Activated CD4-positive, alpha-beta T cell treated with anti-CD3 and anti-CD28 coated beads for 36 hours (primary cell): ENCODE measurements around the gene MAD2L1BP. TPM values are rescaled to one million over a fixed set of nuclear protein-coding genes. Genes with fewer than 3 reads are reported as not detected.

Experiments used
- ATAC-seq: fragments of 200-7000 bp; cut with Tn5 transposase; one replicate; pipeline ENCODE4 v1.10.0; 2021; ENCODE audit warnings: mild to moderate bottlenecking, moderate library complexity
- CTCF ChIA-PET: fragments of 350-600 bp; sonication (Branson Sonifier 250); formaldehyde crosslinking; loops from one replicate; lab custom pipeline; 2021; ENCODE audit warnings: antibody characterized with exemption; lab: Charles Lee
- POLR2A ChIA-PET: fragments of 350-600 bp; sonication (Branson Sonifier 250); formaldehyde crosslinking; loops from one replicate; lab custom pipeline; 2021; ENCODE audit warnings: antibody characterized with exemption, inconsistent platforms; lab: Charles Lee
- DNase-seq: peaks from one replicate; pipeline ENCODE4 v3.0.0-alpha.2; 2020
- H3K27ac Mint-ChIP-seq: one replicate; pipeline ENCODE4 v1.8.0; 2021; ENCODE audit warnings: mixed read lengths
- H3K27me3 Mint-ChIP-seq: one replicate; pipeline ENCODE4 v1.8.0; 2021; ENCODE audit warnings: mixed read lengths
- H3K36me3 Mint-ChIP-seq: one replicate; pipeline ENCODE4 v1.8.0; 2021; ENCODE audit warnings: low read depth, mixed read lengths
- H3K4me1 Mint-ChIP-seq: one replicate; pipeline ENCODE4 v1.8.0; 2021; ENCODE audit warnings: mixed read lengths
- H3K4me3 Mint-ChIP-seq: one replicate; pipeline ENCODE4 v1.8.0; 2021; ENCODE audit warnings: mild to moderate bottlenecking, moderate library complexity, mixed read lengths
- H3K9me3 Mint-ChIP-seq: one replicate; pipeline ENCODE4 v1.8.0; 2021; ENCODE audit warnings: low read depth, mixed read lengths
- intact Hi-C, 2 experiments: fragments of 100-400 bp; cut with DNase I in 1 of 2; cut with micrococcal nuclease in 1 of 2; formaldehyde crosslinking; loops; one replicate each; pipeline versions ENCODE4 v1.14.2 to v1.15.1; 2022 to 2024; cut with DNase I, micrococcal nuclease
- total RNA-seq, 2 experiments: library from RNA; stranded (reverse); gene quantifications; one replicate each; pipeline ENCODE4 v1.2.3, GENCODE V29; 2021

MAD2L1BP gene
- total RNA-seq, 2 experiments from 2014 or later = 35.1 to 35.3 TPM

DNA sequence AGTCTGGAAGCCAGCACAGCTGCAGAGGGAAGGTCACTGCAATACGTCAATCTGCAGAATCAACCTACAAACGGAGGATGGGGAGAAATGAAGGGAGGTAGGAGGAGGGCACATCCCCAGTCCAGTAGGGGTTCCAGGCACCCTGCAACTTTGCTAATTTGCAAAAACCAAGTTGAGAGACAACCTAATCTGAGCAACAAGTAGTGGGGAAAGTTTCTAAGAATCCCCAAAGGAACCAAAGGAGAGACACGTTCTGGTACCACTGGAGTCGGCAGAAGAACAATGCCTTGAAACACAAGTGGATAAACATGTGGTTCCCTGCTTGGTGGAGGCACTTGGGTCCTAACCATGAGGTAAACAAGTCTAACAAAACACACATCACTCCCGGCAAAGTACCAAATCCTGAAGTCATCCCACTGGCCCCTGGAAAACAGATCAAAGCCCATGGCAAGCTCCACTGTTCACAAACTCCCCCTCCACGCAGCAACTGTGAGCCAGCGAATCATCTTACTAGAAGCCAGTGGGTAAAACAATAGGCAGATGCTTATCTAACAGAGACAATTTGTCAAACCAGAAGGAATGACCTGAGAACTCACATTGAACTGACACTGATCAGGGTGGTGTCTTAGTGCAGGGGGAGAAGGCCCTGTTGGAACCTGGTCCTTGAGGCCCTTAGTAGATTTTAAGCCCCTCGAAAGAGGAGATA lies 47.2 kb downstream of the MAD2L1BP start:
- H3K9me3 Mint-ChIP-seq = no peaks in the 10 kb centered on the region
- peaks cover 34% of the 10 kb centered on the region for H3K4me1 Mint-ChIP-seq
- H3K4me3 Mint-ChIP-seq = no peak overlapping the region
- POLR2A ChIA-PET = interaction anchor here (0.5 kb wide), 1 partner anchor 22 kb away, joined by 3 read pairs; no protein-coding TSS in a partner anchor
- DNase-seq = no peak
- H3K27ac Mint-ChIP-seq = peak overlapping the region; percentile 4
- ATAC-seq = no peak
- CTCF ChIA-PET = interaction anchor here (0.5 to 2.4 kb wide), 3 partner anchors 15 to 72 kb away, joined by 3 to 9 read pairs (median 5); no protein-coding TSS in a partner anchor
- intact Hi-C loops = no loop called here
- no peaks in the 10 kb centered on the region for H3K27me3 Mint-ChIP-seq
- peaks cover 13% of the 10 kb centered on the region for H3K36me3 Mint-ChIP-seq

DNA sequence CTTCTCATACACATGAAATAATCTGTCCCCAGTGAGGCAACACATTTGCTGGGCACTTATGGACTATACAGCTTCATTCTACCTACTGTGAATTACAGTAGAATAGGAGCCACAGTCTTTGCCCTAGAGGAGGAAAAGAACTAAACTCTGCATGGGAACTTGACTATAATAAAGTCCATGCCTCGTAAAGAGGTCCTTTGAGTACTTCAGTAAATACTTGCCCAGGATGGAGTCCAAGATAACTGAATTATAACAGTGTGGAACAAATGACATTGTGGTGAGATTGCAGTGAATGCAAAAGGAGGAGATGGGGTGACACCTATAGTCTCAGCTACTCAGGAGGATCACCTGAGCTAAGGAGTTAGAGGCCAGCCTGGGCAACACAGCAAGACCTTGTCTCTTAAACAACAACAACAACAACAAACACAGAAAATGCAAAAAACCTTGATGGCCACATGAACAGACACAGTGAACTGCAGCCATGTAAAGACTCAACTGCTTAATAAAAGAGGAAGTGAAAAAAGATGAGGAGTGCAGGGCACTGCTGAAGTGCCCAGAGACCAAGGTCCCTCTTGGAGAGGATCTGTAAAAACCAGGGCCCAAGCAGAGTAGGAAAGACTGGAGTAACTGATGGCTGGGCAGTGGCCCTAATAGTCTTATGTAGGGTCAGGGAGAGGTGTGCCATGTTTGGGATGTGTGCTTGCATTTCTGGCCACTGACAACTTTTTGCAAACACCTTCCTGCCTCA lies 48.2 kb downstream of the MAD2L1BP start:
- H3K9me3 Mint-ChIP-seq = no peaks in the 10 kb centered on the region
- H3K27ac Mint-ChIP-seq = peak overlapping the region; percentile 44
- DNase-seq (no peak), ATAC-seq (no peak)
- intact Hi-C loops = no loop called here
- H3K4me1 Mint-ChIP-seq = peaks cover 40% of the 10 kb centered on the region
- ChIA-PET CTCF (interaction anchor here (1.8 kb wide), 1 partner anchor 73 kb away, joined by 5 read pairs; no protein-coding TSS in a partner anchor), POLR2A (interaction anchor here (0.5 to 0.6 kb wide), 2 partner anchors 10 to 21 kb away, joined by 3 read pairs; no protein-coding TSS in a partner anchor)
- peaks cover 10% of the 10 kb centered on the region for H3K36me3 Mint-ChIP-seq
- no peak overlapping the region for H3K4me3 Mint-ChIP-seq
- no peaks in the 10 kb centered on the region for H3K27me3 Mint-ChIP-seq

DNA sequence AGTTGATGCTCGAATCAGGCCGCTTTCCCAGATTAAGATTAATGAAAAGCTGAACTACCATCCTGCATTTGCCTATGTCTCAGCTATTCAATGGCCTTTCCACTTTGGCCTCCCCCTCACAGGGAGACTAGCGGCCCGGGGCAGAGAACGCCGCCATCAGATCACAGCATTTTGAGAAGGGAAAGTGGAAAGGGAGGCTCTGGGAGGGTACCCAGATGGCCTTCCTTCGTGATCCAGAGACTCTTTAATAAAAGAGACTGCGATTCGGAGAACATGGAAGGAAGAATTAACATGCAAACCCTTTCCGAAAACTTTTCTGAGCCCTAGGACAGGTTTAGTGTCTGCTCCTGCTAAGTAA lies 51.4 kb downstream of the MAD2L1BP start:
- H3K4me3 Mint-ChIP-seq = peak overlapping the region; percentile 90
- peaks cover 40% of the 10 kb centered on the region for H3K4me1 Mint-ChIP-seq
- ChIA-PET CTCF (interaction anchor here (1.0 to 4.4 kb wide), 4 partner anchors 9 to 19 kb away, joined by 3 to 39 read pairs (median 4); no protein-coding TSS in a partner anchor), POLR2A (no interaction called here)
- DNase-seq (no peak), ATAC-seq (peak; percentile 4)
- peaks cover 8% of the 10 kb centered on the region for H3K36me3 Mint-ChIP-seq
- H3K27me3 Mint-ChIP-seq = no peaks in the 10 kb centered on the region
- intact Hi-C loops = loop anchor here (1.0 to 5.0 kb wide), 6 partner anchors 20 to 387 kb away; partner anchors contain the start of gene MAD2L1BP (in 1 of the 2)
- H3K9me3 Mint-ChIP-seq = no peaks in the 10 kb centered on the region
- peak overlapping the region; percentile 89 for H3K27ac Mint-ChIP-seq

DNA sequence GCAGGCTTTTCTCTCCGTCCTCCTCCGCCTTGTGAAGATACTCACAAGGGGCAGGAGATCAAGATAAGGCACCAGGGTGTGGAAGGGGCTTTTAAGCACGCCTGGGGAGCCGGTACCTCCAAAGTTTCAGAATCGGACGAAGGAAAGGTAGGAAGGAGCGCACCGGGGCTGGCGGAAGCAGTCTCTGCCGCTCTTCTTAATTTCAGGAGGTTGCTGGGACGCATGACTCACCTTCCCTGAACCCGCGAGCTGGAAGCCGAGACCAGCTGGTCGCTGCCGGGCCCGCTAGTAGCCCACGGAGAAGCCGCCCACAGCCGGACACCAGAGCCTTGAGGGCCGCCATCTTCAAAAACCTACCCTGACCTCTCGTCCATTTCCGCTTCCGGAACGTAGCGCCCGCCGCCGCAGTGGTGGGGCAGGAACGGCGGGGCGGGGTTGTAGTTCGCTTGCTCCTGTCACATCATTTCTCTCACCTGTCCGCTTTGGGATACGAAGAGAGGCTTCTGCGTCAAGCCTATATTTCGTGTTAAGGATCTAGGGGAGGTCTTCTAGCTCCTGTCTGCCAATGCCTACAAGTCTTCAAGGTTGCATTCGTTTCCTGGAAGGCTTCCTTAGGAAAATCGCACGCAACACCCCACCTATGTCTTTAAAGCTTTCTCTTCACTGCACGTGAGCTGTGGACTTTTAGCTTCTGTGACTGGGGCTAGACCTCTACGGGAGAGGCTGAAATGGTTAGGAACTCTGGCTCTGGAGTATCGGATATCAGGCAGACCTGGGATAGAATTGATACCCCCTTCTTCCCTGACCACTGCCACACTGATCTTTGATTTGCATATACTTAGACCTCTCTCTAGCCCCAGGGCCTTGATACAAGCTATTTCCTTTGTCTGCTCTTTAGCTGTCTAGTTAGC lies 52.1 kb downstream of the MAD2L1BP start, which contains the start of gene MRPS18A:
Gene MRPS18A (minus strand): TSS at position 355 of the 911 bp plus-strand sequence. CDS start 12 bp downstream, at position 343.
- ChIA-PET CTCF (interaction anchor here (0.5 to 4.4 kb wide), 8 partner anchors 9 to 391 kb away, joined by 3 to 39 read pairs (median 4); no protein-coding TSS in a partner anchor), POLR2A (no interaction called here)
- H3K27ac Mint-ChIP-seq = peak within 1 kb of the TSS; percentile 89
- H3K36me3 Mint-ChIP-seq = peaks cover 8% of the 10 kb centered on the region
- no peaks in the 10 kb centered on the region for H3K9me3 Mint-ChIP-seq
- no peaks in the 10 kb centered on the region for H3K27me3 Mint-ChIP-seq
- peak; percentile 91 for DNase-seq
- peaks cover 40% of the 10 kb centered on the region for H3K4me1 Mint-ChIP-seq
- peak; percentile 99 for ATAC-seq
- intact Hi-C loops = loop anchor here (1.0 to 5.0 kb wide), 6 partner anchors 20 to 387 kb away; partner anchors contain the start of gene MAD2L1BP (in 1 of the 2)
- H3K4me3 Mint-ChIP-seq = peak within 1 kb of the TSS; percentile 90

DNA sequence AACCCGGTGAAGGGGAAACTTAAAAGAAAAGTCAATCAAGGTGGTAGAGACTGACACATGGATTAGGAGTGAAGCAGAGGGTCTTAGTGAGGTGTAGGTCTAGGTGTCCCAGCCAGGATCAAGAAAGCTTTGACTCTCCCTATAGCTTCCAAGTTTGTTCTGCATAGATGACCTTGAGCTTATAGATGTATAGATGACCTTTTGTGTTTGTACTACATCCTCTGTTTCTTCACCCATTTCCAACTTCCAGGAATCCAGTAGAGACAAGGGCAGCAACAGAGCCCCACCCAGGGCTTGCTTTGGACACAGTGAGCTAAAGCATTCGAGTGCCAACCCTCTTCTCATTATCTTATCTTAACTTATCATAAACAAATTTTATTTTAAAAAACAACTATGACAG lies 53.8 kb downstream of the MAD2L1BP start:
- no peak for DNase-seq

More for the DNA sequence above, 53.8 kb downstream of the MAD2L1BP start:
- intact Hi-C loops = loop anchor here in 1 of 2 experiments (5.0 kb wide), 2 partner anchors 38 to 78 kb away; no protein-coding TSS in a partner anchor
- Mint-ChIP-seq H3K4me3 (no peak overlapping the region), H3K9me3 (no peaks in the 10 kb centered on the region), H3K27ac (no peak overlapping the region), H3K27me3 (peaks cover under 1% of the 10 kb centered on the region), H3K36me3 (peaks cover 8% of the 10 kb centered on the region), H3K4me1 (peaks cover 27% of the 10 kb centered on the region)
- no peak for ATAC-seq
- CTCF ChIA-PET = interaction anchor here (0.6 to 4.4 kb wide), 5 partner anchors 21 to 598 kb away, joined by 3 to 39 read pairs (median 3); no protein-coding TSS in a partner anchor
- POLR2A ChIA-PET = interaction anchor here (0.9 kb wide), 1 partner anchor 384 kb away, joined by 4 read pairs; no protein-coding TSS in a partner anchor

Other genes with a start within 250 kb of the MAD2L1BP start
- 10 to 100 TPM; 27.8 to 29.0 TPM for gene ABCC10, start 208.3 kb upstream of the MAD2L1BP start, total RNA-seq
- 1 to 10 TPM; 1.9 to 2.0 TPM for gene DLK2, start 180.3 kb upstream of the MAD2L1BP start, total RNA-seq
- gene TJAP1, start 158.3 kb upstream of the MAD2L1BP start, total RNA-seq = 10 to 100 TPM; 35.6 to 37.2 TPM
- under 1 TPM; 0.18 to 0.19 TPM for gene LRRC73, start 125.5 kb upstream of the MAD2L1BP start, total RNA-seq
- 10 to 100 TPM; 38.0 to 39.6 TPM for gene YIPF3, start 118.9 kb upstream of the MAD2L1BP start, total RNA-seq
- gene POLR1C, start 118.8 kb upstream of the MAD2L1BP start, total RNA-seq = 10 to 100 TPM; 43.4 to 52.9 TPM
- gene XPO5, start 59.8 kb upstream of the MAD2L1BP start, total RNA-seq = 100 to 1,000 TPM; 108 to 109 TPM
- 10 to 100 TPM; 35.2 to 37.9 TPM for gene POLH, start 59.7 kb upstream of the MAD2L1BP start, total RNA-seq
- gene GTPBP2, start 6.6 kb upstream of the MAD2L1BP start, total RNA-seq = 10 to 100 TPM; 59.8 to 64.6 TPM
- gene RSPH9, start 9.2 kb downstream of the MAD2L1BP start, total RNA-seq = not detected
- gene MRPS18A, start 52.0 kb downstream of the MAD2L1BP start, total RNA-seq = 10 to 100 TPM; 54.0 to 68.7 TPM
- 10 to 100 TPM; 64.6 to 72.8 TPM for gene VEGFA, start 134.4 kb downstream of the MAD2L1BP start, total RNA-seq